GM21717 (cell line): ENCODE data around the gene GOLT1B.

Experiments used
- ATAC-seq: cut with Tn5 transposase; IDR thresholded peaks from one replicate; pipeline ENCODE4 v1.9.1; 2021; ENCODE audit warnings: mild to moderate bottlenecking, moderate library complexity; ENCODE audit not compliant: unreplicated experiment

Gene GOLT1B

GRCh38 chr12:21521541-21521940, 20.0 kb downstream of the GOLT1B start:
- ATAC-seq = no peak

DNA sequence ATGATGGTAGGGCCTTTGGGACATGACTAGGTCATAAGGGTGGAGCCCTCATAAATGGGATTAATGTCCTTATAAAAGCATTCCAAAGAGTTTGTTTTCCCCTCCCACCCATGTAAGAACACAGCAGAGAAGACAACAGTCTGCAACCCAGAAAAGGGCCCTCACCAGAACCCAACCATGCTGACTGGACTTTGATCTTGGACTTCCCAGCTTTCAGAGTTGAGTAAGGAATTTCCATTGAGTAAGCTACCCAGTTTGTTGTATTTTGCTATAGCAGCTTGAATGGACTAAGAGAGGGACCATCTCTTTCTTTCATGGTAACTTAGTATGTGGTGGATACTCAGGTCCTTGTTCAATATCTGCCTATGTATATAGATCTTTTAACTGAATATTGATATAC, 21.6 kb downstream of the GOLT1B start:
- ATAC-seq = no peak

DNA sequence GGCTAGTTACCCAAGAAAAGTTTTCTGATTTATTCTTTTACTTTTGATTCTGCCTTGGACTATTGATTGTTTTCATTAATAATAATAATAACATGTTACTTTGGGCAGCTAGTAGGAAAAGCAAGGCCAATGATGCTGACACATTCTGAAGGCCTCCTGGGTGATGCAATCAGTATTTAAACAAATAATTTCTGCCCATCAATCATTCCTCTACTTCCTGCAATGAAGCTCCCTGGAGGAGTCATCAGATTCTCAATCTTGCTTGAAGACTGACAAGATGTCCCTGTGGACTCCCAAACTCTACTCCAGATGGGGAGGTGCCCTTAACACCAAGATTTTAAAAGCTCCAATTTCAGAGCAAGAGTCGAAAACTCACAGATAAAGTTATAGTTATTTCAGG, 24.5 kb downstream of the GOLT1B start, which contains the start of gene SPX:
SPX (plus strand) TSS at position 244 of the 400 bp plus-strand sequence. CDS start 177 bp downstream, outside the sequence.
- ATAC-seq = no peak

DNA sequence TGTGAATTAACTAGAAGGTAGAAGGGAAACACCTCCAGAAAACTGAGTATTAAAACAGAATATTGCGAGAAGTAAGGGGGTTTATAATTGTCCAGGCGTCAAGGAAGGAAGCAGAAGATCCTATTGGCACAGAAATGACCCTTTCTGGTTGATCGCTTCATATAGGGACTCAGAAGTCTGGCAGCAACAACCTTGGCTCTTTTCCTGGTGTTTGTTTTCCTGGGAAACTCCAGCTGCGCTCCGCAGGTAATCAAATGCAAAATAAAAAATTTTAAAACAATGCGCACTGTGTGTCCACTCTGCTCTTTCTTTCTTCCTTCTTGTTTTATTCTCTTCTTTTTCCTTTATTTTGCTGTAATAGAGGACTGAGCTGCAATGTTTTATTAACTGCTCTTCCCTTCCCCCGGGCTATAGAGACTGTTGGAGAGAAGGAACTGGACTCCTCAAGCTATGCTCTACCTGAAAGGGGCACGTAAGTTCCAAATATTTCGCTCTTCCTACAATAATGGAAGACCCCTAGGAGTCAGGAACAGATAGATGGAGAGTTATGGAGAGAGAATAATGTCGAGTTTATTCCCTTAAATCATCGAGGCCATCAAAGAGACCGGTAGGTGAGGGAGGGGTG, 25.2 kb downstream of the GOLT1B start:
- ATAC-seq = no peak

DNA sequence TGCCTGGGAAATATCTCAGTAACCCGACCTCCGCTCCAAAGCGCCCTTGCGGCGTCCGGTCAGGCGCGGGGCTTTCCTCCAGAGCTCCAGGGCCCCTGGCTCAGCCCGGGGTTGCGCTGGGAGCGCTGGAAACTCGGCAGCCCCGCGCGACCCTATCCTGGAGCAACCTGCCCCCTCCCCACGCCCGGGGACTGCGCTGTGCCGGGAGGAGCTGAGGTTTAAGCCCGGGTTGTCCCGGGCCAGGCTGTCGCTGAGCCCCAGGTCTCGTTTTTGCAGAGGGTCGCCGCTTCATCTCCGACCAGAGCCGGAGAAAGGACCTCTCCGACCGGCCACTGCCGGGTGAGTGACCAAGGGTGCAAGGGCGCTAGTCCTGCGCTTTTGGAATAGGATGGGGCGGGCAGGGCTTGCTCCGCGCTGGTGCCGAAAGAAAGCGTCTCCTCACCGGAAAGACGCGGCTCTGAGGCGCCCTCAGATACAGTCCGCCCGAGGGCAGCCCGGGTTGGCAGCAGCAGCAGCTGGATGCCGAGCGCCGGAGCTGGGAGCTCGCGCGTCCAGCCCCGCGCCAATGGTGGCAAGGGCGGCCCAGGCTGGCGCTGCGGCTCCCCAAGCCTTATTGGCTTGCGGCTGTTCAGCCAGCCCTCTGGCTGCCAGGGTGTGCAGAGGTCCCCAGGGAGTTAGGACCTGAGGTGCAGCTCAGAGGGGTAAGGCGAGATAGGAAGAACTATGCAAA, 26.0 kb downstream of the GOLT1B start:
- ATAC-seq = peak; percentile 97

GRCh38 chr12:21528953-21529352, 27.4 kb downstream of the GOLT1B start:
- no peak for ATAC-seq

DNA sequence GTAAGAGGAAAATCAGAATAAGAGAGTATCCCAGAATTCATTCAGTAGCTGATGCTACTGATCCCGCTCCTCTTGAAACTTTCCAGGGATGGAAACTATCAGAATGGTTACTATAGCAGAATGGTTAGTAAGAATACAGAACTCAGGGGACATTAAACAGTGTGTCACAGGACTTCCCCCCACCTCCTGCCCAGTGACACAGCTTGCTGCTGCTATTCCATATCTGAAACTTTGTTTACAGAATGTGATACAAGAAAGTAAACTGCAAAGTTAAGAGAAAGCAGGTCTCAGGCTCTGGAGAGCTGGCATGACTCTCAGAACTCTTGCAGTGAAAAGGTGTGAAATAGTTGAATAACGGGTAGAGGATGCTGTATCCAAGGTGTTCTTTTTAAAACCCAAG, 27.9 kb downstream of the GOLT1B start:
- no peak for ATAC-seq

DNA sequence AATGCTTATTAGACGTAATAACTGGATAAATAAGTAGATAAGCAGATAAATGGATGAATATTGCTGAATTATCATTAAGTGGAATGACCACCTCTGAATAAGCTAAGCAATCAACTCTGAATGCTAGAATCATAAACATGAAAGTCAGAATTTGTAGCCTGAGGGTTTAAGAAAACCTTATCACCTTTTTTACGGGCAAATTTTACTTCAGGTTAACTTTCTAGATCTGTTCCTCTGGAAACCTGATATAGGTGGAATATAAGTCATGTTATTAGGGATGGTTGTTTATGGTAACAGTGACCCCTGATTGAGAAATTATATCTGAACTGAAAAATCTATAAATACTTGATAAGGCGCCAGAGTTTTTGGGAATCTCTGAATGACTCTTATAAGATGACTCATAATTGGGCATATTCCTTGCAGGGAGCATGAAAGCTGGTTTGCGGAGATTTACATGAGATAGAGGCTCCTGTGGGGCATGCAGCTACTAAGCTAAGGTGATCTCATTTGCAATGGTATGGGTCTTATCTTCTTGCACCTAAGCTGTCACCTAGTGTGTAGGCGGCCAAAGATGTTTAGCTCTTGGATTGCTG, 36.6 kb downstream of the GOLT1B start:
- no peak for ATAC-seq

DNA sequence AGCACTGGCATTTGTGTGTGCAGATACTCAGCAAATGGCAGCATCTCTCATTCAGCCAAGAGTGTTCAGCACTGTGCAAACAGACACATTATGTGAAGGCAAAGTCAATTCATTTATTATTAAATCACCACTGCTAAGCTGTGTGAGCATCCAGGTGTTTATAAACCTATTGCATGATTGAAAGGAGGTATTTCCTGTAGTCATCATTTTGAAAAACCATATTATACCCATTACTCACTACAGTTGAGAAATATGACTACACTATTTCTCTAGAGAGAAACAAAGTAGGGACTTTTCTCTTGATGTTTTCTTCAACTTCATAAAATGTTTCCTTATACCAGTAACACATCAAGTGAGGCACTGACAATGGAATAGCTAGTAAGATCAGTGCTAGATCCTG, 38.2 kb downstream of the GOLT1B start:
- ATAC-seq = no peak

- no peak for ATAC-seq
Observed at GRCh38 chr12:21541773-21542172, 40.2 kb downstream of the GOLT1B start.

DNA sequence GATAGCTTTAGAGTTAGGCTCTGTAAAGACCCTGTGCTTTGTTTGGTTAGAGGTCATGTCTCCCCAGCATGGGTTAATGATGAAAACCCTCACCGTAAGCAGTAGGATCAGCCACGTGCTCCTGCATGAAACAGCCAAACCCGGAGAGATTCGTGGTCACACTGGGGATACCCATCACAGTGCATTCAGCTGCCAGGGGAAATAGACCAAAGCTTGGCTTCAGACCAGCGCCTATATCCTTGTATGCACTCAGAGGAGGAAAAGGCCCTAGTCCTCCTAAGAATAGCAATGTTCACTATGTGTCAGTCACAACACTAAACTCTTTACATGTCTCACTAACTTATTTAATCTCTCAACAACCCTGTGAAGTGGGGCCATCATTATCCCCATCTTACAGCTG, 40.8 kb downstream of the GOLT1B start:
- no peak for ATAC-seq

DNA sequence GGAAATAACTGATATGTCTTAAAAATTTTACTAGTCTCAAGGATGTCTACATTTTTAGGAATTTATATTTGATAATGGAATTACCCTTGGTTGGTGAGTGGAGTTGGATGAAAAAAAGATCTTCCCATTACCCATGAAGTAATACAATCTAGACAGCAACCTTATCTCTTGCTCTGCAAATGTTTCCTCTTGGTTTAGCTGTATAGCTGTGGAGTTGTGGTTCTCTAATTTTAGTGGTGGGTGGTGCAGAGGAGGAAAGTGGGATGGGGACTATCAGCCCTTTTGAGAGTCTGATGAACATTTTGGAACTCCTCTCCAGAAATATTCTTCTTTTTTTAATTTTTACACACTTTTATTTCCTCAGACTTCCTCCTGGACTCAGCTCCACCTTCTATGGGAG, 41.6 kb downstream of the GOLT1B start:
- ATAC-seq = no peak

DNA sequence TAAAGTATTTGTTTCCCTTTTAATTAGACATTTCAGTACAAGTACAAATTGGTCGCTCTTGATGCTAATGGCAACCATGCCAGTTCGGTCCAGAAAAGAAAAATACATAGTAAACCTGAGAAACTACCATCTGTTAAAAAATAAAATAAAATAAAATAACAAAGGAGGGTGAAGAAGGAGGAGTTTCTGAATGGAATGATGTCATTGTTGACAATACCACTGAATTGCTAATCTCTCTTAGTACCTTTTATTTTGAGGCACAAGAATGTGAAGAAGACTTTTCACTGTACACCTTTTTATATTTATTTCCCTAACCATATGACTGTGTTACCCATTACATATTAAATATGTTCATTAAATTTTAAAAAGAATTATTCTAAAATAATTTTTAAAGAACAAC, 44.0 kb downstream of the GOLT1B start:
- no peak for ATAC-seq

DNA sequence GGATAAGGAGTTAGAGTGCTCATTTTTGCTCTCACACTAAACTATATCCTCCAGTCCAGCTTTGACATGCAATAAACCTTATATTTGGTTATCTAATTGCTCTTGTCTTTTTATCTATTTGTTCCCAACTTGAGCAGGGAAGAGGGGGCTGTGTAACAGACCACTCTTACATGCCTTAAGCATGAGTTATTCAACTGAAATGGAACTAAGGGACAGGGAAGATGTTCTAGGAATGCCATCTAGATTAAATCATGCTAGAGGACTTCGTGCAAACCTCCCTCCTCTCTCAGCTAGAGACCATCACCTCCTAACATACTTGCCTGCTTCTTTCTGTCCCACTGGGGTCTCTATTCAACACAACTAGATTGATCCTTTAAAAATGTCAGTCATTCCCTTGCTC, 45.1 kb downstream of the GOLT1B start:
- ATAC-seq = no peak

- ATAC-seq = no peak
Observed at GRCh38 chr12:21547437-21547836, 45.8 kb downstream of the GOLT1B start.

- no peak for ATAC-seq
Observed at GRCh38 chr12:21551841-21552465, 50.4 kb downstream of the GOLT1B start.

DNA sequence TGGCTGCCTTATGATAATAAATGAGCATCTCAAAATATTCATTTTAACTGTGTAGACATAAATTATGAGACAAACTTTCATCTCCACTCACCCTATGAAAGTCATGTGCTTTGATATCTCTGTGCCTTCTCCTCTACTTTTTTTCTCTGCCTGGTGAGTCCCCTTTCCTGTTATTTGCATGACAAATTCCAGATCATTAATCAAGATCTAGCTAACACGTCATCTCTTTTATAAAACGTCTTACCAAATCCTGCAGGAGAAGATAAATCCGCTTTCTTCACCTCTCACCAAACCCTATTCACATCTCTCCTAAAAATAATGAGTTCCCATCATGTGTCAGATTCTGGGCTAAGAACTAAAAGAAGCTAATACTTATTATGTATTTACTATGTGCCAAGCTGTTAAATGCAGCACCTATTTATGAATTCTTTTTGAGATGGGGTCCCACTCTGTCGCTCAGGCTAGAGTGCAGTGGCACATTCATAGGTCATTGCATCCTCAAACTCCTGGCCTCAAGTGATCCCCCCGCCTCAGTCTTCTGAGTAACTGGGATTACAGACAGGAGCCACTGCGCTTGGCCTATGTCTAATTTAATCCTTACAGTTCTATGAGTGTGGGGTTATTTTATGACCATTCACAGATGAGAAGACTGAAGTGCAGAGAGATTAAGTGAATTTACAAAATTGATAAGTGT, 51.2 kb downstream of the GOLT1B start:
- ATAC-seq = no peak

DNA sequence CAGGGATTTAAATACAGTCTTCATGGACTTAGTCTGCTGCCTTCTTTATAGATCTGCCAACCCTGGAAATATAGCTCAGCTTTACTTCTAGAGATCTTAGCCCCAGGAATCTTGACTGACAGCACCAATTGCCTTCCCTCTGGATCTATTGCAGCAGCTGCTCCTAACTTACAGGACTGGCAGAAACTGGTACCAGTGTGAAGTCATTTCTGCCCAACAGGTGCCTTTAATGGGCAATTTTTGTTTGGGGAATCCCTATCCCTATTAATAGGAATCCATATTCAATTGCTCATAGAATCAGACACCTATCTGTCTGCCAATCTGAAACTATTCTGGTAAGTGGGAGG, 51.7 kb downstream of the GOLT1B start:
- no peak for ATAC-seq

- no peak for ATAC-seq
Observed at GRCh38 chr12:21558100-21558679, 56.6 kb downstream of the GOLT1B start.

DNA sequence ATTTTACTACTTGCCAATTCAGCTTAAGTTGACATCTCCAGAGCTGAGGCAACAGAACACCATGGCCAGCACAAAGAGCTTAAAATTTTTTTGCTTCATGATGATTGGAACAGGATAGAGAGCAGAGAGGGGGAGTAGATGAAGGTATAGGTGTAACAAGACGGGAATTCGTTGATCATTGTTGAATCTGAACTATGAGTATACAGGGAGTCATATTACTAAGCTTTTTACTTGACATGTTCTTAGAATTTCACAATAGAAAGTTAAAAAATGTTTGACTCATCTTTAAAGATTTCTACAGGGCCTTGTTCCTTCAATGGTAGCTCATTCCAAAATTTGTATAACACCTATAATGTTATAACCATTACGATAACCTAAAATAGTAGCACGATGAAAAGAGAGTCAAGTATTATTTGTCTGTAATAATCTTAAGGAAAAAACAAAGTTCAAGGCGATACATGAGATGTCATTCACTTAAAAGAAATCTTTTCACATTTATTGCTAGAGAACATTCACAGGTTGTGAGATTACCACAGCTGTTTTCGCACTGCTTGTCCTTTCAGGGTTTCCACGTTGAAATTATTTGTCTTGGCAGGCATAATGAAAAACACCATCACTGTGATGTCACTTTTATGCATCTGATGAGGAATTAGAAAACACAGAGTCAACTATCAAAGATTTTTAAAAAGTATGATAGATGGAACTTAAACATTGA, 58.4 kb downstream of the GOLT1B start:
- ATAC-seq = no peak
